HG02981 (cell line): ENCODE measurements around the gene GNAS.
"Not testable (repeated sequence)": the region's sequence is repeated elsewhere in the genome, so short reads cannot be mapped to it uniquely, and the experiment has no call there.

Source experiments
- ATAC-seq: cut with Tn5 transposase; IDR thresholded peaks from one replicate; pipeline ENCODE4 v1.9.1; 2021; ENCODE audit warnings: mild to moderate bottlenecking, moderate library complexity; ENCODE audit not compliant: unreplicated experiment

GNAS gene

DNA sequence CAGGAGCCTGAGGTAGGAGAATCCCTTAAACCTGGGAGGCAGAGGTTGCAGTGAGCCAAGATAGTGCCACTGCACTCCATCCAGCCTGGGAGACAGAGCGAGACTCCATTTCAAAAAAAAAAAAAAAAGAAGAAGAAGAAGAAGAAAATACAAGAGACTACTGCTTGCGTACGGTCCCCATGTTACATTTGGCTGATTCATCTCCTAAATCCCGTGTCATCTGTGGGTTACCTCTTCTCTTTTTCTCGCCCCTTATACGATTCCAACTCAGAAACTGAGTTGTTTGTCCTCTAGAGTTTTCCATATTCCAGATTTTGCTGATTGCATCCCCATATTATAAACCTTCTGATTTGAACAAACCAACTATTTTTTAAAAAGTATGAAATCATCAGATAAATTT lies 66.1 kb downstream of the GNAS start:
- no peak for ATAC-seq

DNA sequence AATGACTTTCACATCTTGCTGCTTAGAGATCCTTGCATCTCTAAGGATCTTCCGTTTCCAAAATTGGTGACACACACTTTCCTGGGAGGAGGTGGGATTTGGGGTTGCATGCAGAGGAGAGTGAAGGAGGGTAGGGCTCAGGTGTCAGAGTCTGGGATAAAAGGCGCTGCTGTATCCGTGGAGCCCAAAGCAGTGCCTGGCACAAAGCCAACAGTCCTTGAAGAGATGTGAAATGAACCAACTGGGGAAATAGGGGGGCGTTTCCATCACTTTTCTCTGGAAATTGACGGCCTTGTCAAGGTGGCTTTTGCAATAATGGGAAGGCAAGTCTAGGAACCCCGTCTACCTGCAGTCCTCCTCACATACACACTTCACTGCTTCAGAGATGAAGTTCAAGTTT lies 69.0 kb downstream of the GNAS start:
- no peak for ATAC-seq

DNA sequence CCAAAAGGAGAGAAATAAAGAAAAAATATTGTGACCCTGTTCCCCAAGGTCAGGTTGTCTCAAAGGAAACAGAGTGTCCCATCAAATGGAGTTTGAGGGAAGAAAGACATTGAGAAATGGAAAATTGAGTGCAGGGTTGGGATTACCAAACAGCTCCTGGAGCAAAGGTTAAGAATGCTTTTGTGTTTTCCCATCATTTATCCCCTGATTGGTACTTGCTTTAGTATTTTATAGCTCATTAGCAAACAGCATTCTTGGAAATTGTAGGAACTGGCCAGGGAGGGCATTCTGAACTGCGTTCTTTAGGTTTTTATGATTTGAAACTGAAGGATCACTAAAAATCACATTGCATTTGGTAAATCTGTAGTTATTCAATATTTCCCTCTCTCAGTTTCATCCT lies 69.5 kb downstream of the GNAS start:
- no peak for ATAC-seq

DNA sequence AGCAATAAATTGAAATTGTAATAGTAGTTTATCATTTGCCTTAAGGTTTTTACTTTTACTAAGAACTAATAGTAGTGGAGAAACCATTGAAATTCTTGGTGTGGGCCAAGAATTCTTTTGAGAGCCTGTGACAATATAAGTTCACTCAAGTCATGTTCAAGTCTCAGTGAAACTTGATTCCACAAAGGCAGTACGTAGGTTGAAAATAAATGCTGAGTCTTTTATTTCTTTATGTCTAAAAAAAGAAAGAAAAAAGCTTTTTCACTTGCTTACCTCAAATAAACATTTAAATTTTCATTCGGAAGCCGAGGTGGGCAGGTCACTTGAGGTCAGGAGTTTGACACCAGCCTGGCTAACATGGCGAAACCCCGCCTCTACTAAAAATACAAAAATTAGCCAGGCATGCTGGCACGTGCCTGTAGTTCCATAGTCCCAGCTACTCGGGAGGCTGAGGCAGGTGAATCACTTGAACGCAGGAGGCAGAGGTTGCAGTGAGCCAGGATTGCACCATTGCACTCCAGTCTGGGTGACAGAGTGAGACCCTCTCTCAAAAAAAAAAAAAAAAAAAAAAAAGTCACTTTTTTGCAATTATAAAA lies 70.7 kb downstream of the GNAS start:
- no peak for ATAC-seq

DNA sequence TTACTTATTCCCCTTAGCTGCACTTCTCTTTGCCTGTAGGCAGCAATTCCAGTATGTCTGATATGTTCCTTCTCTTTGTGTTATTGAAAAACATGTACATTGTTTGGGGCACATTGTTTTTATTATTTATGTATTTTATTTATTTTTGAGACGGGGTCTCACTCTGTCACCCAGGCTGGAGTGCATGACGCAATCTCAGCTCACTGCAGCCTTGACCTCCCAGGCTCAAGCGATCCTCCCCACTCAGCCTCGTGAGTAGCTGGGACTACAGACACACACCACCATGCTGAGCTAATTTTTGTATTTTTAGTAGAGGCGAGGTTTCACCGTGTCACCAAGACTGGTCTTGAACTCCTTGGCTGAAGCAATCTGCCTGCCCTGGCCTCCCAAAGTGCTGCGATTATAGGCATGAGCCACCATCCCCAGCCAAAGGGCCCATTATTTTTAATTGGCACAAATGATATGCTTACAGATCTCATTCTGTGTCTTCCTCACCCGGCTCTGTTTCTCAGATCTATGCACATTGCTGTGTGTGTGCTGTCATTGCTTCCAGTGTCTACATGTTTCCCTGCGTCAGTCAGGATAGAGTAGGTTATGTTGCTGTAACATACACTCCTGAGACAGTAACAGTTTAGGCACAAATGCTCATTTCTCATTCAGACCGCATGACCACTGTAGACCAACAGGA lies 74.4 kb downstream of the GNAS start:
- ATAC-seq, result no peak

DNA sequence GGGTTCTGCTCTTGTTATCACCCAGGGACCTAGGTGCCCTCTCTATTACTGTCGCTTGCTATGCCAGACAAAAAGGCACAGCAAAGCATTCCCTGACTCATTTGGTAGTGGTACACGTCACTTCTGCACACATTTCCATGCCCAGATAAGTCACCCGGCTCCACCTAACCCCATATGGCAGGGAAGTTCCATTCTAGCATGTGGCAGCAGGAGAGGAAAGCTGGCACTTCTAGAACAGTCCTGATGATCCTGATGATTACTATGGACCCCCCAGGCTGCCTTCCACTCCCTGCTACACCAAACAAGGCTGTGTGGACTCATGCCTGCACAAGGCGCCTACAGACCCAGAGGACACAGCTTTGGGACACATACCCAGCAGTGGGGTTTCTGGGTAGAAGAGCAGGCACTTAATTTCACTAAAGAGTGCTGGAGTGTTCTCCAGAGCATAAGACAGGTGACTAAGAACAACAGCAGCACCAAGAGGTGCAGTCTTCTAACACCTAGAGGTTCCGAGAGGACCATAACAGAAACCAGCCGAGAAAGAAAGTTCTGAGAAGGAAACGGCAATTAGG lies 75.1 kb downstream of the GNAS start:
- ATAC-seq, result no peak

DNA sequence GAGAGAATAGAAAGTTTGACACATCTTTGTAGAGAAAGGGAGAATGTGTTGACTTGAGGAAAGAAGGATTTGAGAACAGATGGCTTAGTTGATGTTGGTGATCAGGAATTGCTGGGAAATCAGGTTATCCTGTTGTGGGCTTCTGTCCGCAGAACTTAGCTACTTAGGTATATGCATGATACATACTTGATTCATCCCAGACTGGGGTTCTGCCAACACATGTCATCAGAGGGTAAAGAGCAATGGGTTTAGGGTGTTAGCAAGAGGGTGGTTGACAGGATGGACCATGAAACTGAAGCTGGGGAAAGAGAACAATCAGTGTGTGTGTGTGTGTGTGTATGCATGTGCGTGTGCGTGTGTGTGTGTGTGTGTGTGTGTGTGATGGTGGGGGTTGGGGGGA lies 78.0 kb downstream of the GNAS start:
- no peak for ATAC-seq

DNA sequence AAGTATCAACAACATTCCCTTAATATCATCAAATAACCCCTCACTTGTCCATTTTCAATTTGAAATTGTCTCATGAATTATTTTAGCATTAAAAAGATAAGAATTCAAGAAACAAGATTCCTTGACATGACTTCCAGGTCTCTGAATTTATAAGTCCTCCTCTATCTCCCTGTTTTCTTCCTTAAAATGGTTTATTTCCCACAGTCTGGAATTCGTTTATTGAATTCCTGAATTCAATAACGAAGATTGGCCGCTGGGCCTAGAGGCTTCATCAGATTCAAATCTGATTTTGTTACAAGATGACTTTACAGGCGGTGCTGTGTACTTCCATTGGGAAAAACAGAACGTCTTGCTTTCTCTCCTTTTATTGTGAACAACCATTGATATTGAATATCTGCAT lies 79.7 kb downstream of the GNAS start:
- no peak for ATAC-seq

DNA sequence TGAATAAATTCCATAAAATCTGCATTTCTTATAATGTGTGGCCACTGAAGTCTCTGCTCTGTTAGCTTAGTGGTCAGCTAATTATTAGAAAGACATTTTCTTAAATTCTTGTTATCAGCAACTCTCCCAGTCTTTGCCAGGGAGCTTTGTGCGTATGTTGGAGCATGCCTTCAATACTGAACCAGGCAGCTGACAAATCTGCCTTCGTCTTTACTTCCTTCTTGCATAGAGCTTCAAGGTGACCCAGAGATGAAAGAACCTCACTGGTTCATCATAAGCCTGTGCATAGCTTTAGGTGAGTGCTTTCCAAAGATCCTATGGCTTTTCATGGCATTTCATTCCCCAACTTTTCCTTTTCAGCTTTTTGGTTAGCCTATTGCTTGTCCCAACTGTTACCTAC lies 85.6 kb downstream of the GNAS start:
- no peak for ATAC-seq

DNA sequence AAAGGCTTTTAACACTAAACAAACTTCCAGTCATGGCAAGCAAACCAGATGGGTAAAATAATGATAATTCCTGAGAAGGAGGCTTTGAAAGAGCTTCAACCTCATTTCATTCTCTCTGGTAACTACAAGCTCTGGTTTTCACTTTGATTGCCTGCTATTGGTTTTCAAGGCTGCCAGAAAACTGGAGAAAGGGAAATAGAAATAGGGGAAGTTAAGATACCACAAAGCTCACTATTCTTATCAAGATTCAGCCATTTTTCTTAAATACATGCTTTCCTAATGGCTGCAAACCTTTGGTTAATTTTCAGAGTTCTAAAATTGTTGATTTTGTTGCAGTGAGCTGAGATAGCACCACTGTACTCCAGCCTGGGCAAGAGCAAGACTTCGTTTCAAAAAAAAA lies 86.0 kb downstream of the GNAS start:
- ATAC-seq, result no peak

DNA sequence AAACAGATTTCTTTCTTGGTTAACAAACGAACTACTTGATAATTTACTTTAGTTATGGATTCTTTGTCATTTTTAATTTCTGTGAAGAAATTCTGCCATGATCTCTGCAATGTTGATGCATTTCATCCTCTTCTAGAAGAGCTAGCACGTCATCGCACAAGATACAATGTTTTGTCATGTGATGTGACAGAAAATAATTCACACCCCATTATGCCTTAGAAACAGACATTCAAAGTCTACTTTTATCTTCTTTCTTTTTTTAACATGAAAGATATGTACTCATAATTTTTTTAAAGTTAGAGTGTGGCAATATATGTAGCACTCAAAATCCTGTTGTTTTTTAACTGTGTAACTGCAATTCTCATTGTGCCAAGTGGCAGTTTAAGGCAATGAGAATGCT lies 89.0 kb downstream of the GNAS start:
- no peak for ATAC-seq

DNA sequence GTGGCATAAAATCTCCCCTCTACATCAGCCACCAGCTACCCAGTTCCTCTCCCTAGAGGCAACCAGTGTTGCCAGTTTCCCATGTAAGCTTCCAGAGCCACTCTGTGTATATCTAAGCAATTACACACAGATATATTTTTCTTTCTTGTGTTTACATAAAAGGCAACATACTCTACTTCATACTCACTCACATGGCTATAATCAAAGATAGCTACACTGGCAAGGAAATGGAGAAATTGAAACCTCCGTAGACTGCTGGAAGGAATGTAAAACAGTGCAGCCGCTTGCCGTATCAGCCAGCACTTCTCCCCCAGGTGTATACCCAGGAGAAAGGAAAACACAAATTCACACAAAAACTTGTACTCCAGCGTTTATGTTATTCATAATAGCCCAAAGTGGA lies 90.0 kb downstream of the GNAS start:
- no peak for ATAC-seq

DNA sequence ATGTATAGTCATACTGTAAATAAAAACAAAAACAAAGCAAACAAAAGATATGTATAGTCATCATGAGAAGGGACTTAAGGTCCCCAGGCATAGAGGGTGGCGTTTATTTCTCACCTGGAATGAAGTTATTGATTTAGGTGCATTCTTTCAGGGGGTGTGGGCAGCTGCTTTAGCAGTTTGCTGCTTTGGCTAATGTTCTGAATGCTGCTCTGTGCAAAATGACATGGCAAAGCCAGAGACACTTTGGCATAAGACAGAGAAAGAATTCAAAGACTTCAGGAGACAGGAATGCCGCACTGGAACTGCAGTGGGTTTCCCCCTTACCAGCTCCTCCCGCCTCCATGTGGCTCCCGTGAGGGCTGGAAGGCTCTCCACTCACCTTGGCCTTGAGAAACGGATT lies 92.1 kb downstream of the GNAS start:
- no peak for ATAC-seq

DNA sequence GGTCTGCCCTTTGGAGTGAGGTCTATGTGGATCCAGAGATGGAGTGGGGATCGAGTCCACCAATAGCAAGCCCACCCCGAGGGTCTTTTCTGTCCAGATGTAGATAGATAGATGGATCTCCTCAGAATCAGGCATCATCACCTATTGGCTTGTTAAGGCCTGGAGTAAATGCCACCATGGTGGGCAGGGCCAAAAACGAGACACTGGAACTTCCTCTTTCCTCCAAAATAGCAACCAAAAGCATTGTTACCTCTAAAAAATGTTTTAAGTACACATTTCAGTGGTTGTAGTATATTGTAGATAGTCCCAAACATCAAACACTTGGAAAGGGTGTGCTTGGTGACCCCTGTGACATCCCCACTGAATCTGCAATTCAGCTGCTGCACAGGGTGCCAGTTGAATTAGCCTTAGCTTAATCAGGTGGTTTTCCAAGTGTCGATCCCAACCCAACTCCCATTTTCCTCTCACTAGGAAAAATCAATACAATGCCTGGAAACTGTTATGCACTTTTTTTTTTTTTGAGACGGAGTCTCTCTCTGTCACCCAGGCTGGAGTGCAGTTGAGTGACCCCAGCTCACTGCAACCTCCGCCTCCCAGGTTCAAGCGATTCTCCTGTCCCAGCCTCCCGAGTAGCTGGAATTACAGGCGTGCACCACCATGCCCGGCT lies 93.6 kb downstream of the GNAS start:
- no peak for ATAC-seq

DNA sequence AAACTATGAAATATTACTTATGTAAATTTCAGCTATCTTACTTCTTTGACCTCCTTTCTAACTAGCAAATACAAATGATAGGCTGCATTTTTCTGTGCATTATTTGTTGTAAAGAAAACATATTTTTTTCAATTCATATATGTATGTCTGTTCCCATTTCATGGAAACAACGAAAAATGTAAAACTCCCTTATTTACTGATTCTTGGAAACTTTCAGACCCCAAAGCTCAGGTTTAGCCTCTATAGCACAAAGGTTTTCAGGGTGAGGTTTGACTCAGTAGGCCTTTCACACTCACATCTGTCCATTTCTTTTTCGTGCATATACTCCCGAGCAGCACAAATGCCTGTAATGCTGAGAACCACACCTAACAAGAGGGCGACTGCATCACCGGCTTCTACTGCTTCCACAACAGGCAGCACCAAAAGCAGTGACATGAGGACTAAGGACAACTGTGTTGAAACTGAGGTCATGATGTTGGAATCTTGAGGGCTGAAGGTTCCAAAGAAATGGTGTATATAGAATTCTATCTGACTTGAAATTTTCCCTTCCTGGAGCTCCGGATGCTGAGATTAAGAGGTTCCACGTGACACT lies 95.4 kb downstream of the GNAS start:
- ATAC-seq, result not testable (repeated sequence)

DNA sequence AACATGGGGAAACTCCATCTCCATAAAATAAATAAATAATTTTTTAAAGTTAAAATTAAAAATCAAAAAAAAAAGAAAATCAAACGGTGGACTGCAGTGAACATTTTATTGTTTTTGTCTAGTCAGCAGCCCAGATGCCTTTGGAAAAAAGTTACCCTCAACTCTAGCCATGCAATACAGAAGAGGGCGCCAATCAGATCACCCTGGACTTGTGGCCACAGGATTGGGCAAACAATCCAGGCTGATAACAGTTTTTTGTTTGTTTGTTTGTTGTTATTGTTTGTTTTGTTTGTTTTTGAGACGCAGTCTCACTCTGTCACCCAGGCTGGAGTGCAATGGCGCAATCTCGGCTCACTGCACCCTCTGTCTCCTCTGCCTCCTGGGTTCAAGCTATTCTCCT lies 98.1 kb downstream of the GNAS start:
- no peak for ATAC-seq

DNA sequence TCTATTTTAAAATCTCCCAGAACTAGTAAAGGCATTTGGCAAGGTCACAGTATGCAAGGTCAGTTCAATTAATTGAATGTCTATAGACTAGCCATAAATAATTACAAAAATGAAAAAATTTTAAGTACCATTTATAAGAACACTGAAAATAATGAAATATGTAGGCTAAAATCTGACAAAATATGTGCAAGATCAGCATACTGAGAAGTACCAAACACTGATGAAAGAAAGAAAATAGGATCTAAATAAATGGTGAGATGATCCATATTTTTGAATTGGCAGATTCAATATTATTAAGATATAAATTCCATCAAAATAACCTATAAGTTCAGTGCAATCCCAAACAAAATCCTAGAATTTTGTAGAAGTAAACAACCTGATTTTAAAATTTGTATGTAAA lies 100.5 kb downstream of the GNAS start:
- ATAC-seq, result no peak

DNA sequence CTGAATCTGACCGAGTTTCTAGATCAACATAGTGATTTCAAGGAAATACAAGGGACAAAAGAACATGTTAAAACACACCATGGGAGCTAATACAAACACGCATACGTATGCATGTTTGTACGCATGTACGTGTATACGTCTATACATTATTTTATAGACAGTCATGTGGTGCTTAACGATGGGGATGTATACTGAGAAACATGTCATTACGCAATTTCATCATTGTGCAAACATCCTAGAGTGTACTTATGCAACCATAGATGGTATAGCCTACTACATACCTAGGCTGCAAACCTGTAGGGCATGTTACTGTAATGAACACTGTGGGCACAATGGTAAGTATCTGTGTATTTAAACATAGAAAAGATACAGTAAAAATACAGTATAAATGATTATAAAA lies 103.6 kb downstream of the GNAS start:
- ATAC-seq, result no peak

DNA sequence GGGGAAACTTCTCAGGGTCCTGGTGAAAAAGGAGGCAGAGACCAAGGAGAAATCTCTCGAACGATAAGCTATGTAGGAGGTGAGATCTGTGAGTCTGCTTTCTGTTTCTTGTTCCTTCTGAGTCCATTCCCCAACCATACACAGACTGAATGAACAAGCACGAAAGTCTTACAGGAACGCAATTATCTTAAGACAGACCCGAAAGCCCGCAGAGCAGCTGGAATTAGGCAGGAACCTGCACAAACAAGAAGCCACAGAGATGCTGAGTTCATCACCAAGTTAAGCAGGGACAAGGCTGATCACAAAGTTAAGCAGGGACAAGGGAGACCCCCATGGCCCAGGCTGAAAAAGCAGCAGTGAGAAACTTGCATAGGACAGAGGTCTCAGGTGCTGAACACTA lies 107.1 kb downstream of the GNAS start:
- no peak for ATAC-seq
